BE2C (cell line): ENCODE measurements around the gene POMGNT1.

Experiments used
- DNase-seq: peaks from one replicate; pipeline ENCODE4 v3.0.0-alpha.2; 2020
- H3K27me3 ChIP-seq: fragments of 250-450 bp; sonication (Bioruptor Pico); 2 replicates; pipeline ENCODE4 v1.5.1; 2020; ENCODE audit warnings: mild to moderate bottlenecking
- H3K36me3 ChIP-seq: fragments of 250-450 bp; sonication (Bioruptor Pico); 2 replicates; pipeline ENCODE4 v1.5.1; 2020; ENCODE audit warnings: mild to moderate bottlenecking
- H3K4me1 ChIP-seq: fragments of 250-450 bp; sonication (Bioruptor Pico); 2 replicates; pipeline ENCODE4 v1.5.1; 2020
- H3K4me3 ChIP-seq: 2 replicates; pipeline ENCODE4 v1.5.1; 2011; ENCODE audit warnings: low read depth, low read length
- H3K9me3 ChIP-seq: fragments of 250-450 bp; sonication (Bioruptor Pico); 2 replicates; pipeline ENCODE4 v1.5.1; 2020
- TF ChIP-seq, protein P1 (sequence below): IDR thresholded peaks from 2 replicates; pipeline ENCODE4 v1.5.1; 2012; ENCODE audit warnings: mild to moderate bottlenecking, low read depth, low read length

Gene POMGNT1

GRCh38 chr1:46221749-46222148 is 23.5 kb upstream of the POMGNT1 start:
- TF ChIP-seq, protein P1, sequence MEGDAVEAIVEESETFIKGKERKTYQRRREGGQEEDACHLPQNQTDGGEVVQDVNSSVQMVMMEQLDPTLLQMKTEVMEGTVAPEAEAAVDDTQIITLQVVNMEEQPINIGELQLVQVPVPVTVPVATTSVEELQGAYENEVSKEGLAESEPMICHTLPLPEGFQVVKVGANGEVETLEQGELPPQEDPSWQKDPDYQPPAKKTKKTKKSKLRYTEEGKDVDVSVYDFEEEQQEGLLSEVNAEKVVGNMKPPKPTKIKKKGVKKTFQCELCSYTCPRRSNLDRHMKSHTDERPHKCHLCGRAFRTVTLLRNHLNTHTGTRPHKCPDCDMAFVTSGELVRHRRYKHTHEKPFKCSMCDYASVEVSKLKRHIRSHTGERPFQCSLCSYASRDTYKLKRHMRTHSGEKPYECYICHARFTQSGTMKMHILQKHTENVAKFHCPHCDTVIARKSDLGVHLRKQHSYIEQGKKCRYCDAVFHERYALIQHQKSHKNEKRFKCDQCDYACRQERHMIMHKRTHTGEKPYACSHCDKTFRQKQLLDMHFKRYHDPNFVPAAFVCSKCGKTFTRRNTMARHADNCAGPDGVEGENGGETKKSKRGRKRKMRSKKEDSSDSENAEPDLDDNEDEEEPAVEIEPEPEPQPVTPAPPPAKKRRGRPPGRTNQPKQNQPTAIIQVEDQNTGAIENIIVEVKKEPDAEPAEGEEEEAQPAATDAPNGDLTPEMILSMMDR: no peak

DNA sequence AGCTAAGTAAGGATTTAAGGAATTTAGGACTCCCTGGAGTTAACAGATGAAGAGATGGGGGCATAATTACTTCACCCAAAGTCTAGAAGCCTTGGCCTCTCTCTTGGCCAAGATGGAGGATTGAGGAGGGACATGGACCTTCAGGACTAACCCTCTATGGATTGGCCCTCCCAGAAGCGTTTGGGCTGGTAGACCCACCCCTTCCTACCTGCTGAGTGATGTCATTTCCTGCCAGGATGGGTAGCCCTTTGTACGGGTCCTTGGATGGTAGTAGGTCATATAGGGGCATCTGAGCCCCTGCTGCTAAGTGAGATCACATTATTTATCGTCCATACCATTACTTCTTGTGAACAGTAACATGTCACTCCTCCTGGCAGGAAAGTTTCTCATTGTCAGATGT is 22.6 kb upstream of the POMGNT1 start:
- Histone ChIP-seq H3K36me3 (no peaks in the 10 kb centered on the region), H3K9me3 (no peaks in the 10 kb centered on the region), H3K4me3 (no peak overlapping the region), H3K4me1 (no peaks in the 10 kb centered on the region), H3K27me3 (no peaks in the 10 kb centered on the region)
- TF ChIP-seq, protein P1: no peak
- DNase-seq: no peak

More at GRCh38 chr1:46221749-46222148, 23.5 kb upstream of the POMGNT1 start:
- no peaks in the 10 kb centered on the region for H3K4me1 ChIP-seq
- no peaks in the 10 kb centered on the region for H3K36me3 ChIP-seq
- DNase-seq: no peak
- no peaks in the 10 kb centered on the region for H3K9me3 ChIP-seq
- H3K27me3 ChIP-seq: no peaks in the 10 kb centered on the region
- H3K4me3 ChIP-seq: no peak overlapping the region

GRCh38 chr1:46219551-46220520 is 21.6 kb upstream of the POMGNT1 start:
- no peaks in the 10 kb centered on the region for H3K4me1 ChIP-seq
- no peaks in the 10 kb centered on the region for H3K36me3 ChIP-seq
- H3K27me3 ChIP-seq: no peaks in the 10 kb centered on the region
- TF ChIP-seq, protein P1: no peak
- DNase-seq: no peak
- H3K4me3 ChIP-seq: no peak overlapping the region
- no peaks in the 10 kb centered on the region for H3K9me3 ChIP-seq

DNA sequence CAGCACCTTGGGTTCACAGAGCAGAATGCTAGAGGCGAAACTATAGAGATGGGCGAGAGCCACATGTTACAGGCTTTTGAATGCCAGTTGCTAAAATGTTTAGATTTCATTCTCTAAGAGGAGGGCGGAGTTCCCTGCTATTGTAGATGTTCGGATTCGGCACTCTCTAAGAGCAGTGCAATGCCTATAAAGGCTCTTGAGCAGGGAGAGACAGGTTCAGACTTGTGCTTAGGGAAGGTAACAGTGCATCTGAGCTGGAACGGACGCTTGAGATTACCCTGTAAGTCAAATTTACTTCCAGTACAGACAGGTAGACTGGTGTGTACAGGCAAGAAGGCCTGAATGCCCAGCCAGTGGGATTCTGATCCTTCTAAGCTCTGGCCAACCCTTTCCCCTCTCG is 20.2 kb upstream of the POMGNT1 start:
- no peaks in the 10 kb centered on the region for H3K9me3 ChIP-seq
- no peak overlapping the region for H3K4me3 ChIP-seq
- no peaks in the 10 kb centered on the region for H3K36me3 ChIP-seq
- no peaks in the 10 kb centered on the region for H3K4me1 ChIP-seq
- H3K27me3 ChIP-seq: no peaks in the 10 kb centered on the region
- no peak for DNase-seq
- TF ChIP-seq, protein P1: no peak

- H3K4me1 ChIP-seq: no peaks in the 10 kb centered on the region
- no peaks in the 10 kb centered on the region for H3K27me3 ChIP-seq
- H3K4me3 ChIP-seq: no peak overlapping the region
- TF ChIP-seq, protein P1: no peak
- no peak for DNase-seq
- H3K36me3 ChIP-seq: no peaks in the 10 kb centered on the region
- no peaks in the 10 kb centered on the region for H3K9me3 ChIP-seq
Measured at GRCh38 chr1:46215504-46215903, 17.3 kb upstream of the POMGNT1 start.

DNA sequence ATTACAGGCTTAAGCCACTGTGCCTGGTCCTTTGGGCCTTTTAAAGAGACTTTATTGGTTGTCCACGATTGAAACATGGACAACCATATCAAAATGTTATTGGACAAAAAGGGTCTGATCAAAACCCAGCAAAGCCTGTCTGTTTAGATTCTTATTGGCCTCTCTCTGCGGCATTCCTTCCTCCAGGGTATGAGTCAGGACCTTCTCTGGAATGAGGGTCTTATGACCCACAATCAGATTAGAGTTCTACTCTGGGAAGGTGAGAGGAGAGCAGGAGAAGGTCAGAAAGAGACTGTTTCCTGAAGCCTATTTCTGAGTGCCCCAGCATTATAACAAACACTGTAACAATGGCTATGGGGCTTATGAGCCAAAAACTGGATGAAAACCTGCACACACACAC is 12.8 kb upstream of the POMGNT1 start:
- no peaks in the 10 kb centered on the region for H3K27me3 ChIP-seq

More for the DNA sequence above, 12.8 kb upstream of the POMGNT1 start:
- Histone ChIP-seq H3K36me3 (no peaks in the 10 kb centered on the region), H3K4me3 (no peak overlapping the region), H3K4me1 (no peaks in the 10 kb centered on the region), H3K9me3 (no peaks in the 10 kb centered on the region)
- no peak for DNase-seq
- TF ChIP-seq, protein P1: no peak
